ENCODE data around the gene AREL1.

The AREL1 gene

DNA sequence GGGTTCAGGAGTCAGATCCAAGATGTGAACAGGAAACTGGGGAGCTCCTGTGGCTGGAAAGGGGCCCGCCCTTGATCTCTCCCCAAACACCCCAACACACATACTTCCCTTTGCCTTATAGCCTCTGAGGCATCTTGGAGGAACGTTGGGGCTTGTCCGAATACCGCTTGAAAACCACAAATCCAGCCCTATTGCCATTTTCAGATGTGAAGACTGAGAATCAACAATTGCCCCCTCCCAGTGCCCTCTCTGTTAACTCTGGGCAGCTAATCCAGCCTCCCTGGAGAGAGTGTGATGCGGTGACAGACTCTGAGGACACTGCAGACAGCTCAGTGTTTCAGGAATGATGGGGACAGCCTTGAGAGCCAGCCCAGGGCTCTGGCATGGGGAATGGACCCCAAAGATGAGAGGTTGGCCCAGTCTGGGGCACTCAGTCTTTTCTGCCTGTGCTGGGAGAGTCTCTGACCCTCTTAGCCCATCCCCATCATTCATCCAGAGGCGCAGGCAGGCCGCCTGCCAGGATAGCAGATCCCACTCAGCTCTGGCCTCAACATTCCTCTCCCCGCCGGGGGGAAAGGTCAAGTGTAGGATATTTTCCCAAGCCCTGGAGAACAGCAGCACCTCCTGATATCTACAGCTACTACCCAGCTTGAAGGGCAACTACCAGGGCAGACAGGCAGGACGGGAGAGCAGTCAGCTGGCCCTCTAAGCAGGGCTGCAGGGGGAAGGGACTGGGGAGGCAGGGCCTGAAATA lies 76.3 kb downstream of the AREL1 start:
- DNase-seq (ENCODE audit: low read depth, low spot score), result no peak
- Histone ChIP-seq H3K4me3 (ENCODE audit: insufficient read length, low read depth) (no peak overlapping the region), H3K36me3 (ENCODE audit: insufficient read depth, insufficient read length, low read length) (no peaks in the 10 kb centered on the region), H3K9me3 (ENCODE audit: insufficient read depth, low read length) (no peaks in the 10 kb centered on the region), H3K27me3 (ENCODE audit: insufficient read depth, insufficient read length) (no peaks in the 10 kb centered on the region), H3K4me1 (ENCODE audit: insufficient read depth, insufficient read length) (peaks cover 10% of the 10 kb centered on the region), H3K9ac (ENCODE audit: insufficient read length, low read depth) (no peak overlapping the region)
- TF ChIP-seq YY1 (IDR thresholded peaks at IDR 0.05; ENCODE audit: insufficient read depth, insufficient read length), result no peak

GRCh38 chr14:74635847-74636246 lies 77.0 kb downstream of the AREL1 start:
- DNase-seq (ENCODE audit: low read depth, low spot score), result no peak
- Histone ChIP-seq H3K9me3 (ENCODE audit: insufficient read depth, low read length) (no peaks in the 10 kb centered on the region), H3K4me1 (ENCODE audit: insufficient read depth, insufficient read length) (peaks cover 10% of the 10 kb centered on the region), H3K27me3 (ENCODE audit: insufficient read depth, insufficient read length) (no peaks in the 10 kb centered on the region), H3K9ac (ENCODE audit: insufficient read length, low read depth) (no peak overlapping the region), H3K4me3 (ENCODE audit: insufficient read length, low read depth) (no peak overlapping the region), H3K36me3 (ENCODE audit: insufficient read depth, insufficient read length, low read length) (no peaks in the 10 kb centered on the region)
- TF ChIP-seq ZNF274 (IDR thresholded peaks at IDR 0.05; ENCODE audit: low read depth, low read length), result no peak
- no peak for TF ChIP-seq YY1 (IDR thresholded peaks at IDR 0.05; ENCODE audit: insufficient read depth, insufficient read length)

- no peak for TF ChIP-seq SUZ12 (IDR thresholded peaks at IDR 0.05; ENCODE audit: extremely low read depth, insufficient read depth, insufficient read length)
- no peak for TF ChIP-seq YY1 (IDR thresholded peaks at IDR 0.05; ENCODE audit: insufficient read depth, insufficient read length)
- no peak for TF ChIP-seq ZNF274 (IDR thresholded peaks at IDR 0.05; ENCODE audit: low read depth, low read length)
These were observed 77.9 kb downstream of the AREL1 start for GRCh38 chr14:74634964-74635363.

GRCh38 chr14:74634481-74634880 lies 78.4 kb downstream of the AREL1 start:
- no peak for DNase-seq (ENCODE audit: low read depth, low spot score)
- Histone ChIP-seq H3K9me3 (ENCODE audit: insufficient read depth, low read length) (no peaks in the 10 kb centered on the region), H3K9ac (ENCODE audit: insufficient read length, low read depth) (no peak overlapping the region), H3K36me3 (ENCODE audit: insufficient read depth, insufficient read length, low read length) (no peaks in the 10 kb centered on the region), H3K4me3 (ENCODE audit: insufficient read length, low read depth) (no peak overlapping the region), H3K27me3 (ENCODE audit: insufficient read depth, insufficient read length) (no peaks in the 10 kb centered on the region), H3K4me1 (ENCODE audit: insufficient read depth, insufficient read length) (peaks cover 10% of the 10 kb centered on the region)
- TF ChIP-seq ZNF274 (IDR thresholded peaks at IDR 0.05; ENCODE audit: low read depth, low read length) (no peak), YY1 (IDR thresholded peaks at IDR 0.05; ENCODE audit: insufficient read depth, insufficient read length) (no peak), SUZ12 (IDR thresholded peaks at IDR 0.05; ENCODE audit: extremely low read depth, insufficient read depth, insufficient read length) (no peak)

More at GRCh38 chr14:74634964-74635363, 77.9 kb downstream of the AREL1 start:
- no peaks in the 10 kb centered on the region for H3K36me3 ChIP-seq (ENCODE audit: insufficient read depth, insufficient read length, low read length)
- H3K4me1 ChIP-seq (ENCODE audit: insufficient read depth, insufficient read length), result peaks cover 10% of the 10 kb centered on the region
- H3K27me3 ChIP-seq (ENCODE audit: insufficient read depth, insufficient read length), result no peaks in the 10 kb centered on the region
- H3K9me3 ChIP-seq (ENCODE audit: insufficient read depth, low read length), result no peaks in the 10 kb centered on the region
- no peak overlapping the region for H3K9ac ChIP-seq (ENCODE audit: insufficient read length, low read depth)
- DNase-seq (ENCODE audit: low read depth, low spot score), result no peak
- H3K4me3 ChIP-seq (ENCODE audit: insufficient read length, low read depth), result no peak overlapping the region

DNA sequence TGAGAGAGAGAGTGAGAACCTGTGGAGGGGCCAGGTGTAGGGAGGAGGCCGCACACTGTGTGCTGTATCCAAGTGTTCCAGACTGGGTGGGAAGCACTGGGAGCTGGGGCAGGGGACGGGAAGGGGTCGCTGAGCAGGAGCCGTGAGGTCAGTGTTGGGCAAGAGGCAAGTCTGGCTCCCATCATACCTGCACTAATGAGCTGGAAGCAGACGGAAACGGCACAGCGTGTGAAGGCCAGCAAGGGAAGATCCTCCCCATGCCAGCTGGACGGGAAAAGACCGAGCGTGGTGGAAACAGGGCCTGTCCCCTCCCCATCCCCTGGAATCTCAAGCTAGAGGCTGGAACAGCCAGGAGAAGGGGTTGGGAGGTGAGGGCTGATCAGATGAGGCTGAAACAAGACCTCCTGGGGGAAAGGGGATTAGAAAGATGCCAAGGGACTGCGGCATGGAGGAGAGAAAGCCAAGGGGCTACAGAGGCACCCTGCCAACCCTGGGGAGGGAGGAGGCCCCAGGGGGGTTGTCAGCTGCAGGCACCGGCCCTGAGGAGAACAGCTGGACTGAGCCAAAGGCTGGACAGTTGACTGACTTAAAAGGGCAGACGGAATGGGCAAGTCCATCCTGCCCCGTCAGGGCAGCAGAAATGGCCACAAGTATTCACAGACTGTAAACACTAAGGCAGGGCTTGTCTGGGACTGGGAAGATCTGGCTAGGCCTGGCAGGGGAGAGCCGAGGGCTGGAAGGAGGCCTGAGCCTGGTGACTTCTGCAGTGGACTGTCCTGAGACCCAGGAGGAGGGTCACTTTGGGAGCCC lies 81.8 kb downstream of the AREL1 start:
- Histone ChIP-seq H3K9ac (ENCODE audit: insufficient read length, low read depth) (no peak overlapping the region), H3K4me1 (ENCODE audit: insufficient read depth, insufficient read length) (peaks cover 2% of the 10 kb centered on the region), H3K36me3 (ENCODE audit: insufficient read depth, insufficient read length, low read length) (no peaks in the 10 kb centered on the region), H3K27me3 (ENCODE audit: insufficient read depth, insufficient read length) (no peaks in the 10 kb centered on the region), H3K4me3 (ENCODE audit: insufficient read length, low read depth) (no peak overlapping the region), H3K9me3 (ENCODE audit: insufficient read depth, low read length) (no peaks in the 10 kb centered on the region)
- no peak for TF ChIP-seq SUZ12 (IDR thresholded peaks at IDR 0.05; ENCODE audit: extremely low read depth, insufficient read depth, insufficient read length)
- TF ChIP-seq YY1 (IDR thresholded peaks at IDR 0.05; ENCODE audit: insufficient read depth, insufficient read length), result no peak
- no peak for TF ChIP-seq ZNF274 (IDR thresholded peaks at IDR 0.05; ENCODE audit: low read depth, low read length)
- no peak for DNase-seq (ENCODE audit: low read depth, low spot score)

GRCh38 chr14:74628418-74628817 lies 84.5 kb downstream of the AREL1 start:
- H3K4me3 ChIP-seq (ENCODE audit: insufficient read length, low read depth), result no peak overlapping the region
- H3K4me1 ChIP-seq (ENCODE audit: insufficient read depth, insufficient read length), result no peaks in the 10 kb centered on the region
- H3K9me3 ChIP-seq (ENCODE audit: insufficient read depth, low read length), result no peaks in the 10 kb centered on the region
- H3K27me3 ChIP-seq (ENCODE audit: insufficient read depth, insufficient read length), result no peaks in the 10 kb centered on the region
- H3K9ac ChIP-seq (ENCODE audit: insufficient read length, low read depth), result no peak overlapping the region
- TF ChIP-seq ZNF274 (IDR thresholded peaks at IDR 0.05; ENCODE audit: low read depth, low read length), result no peak
- TF ChIP-seq SUZ12 (IDR thresholded peaks at IDR 0.05; ENCODE audit: extremely low read depth, insufficient read depth, insufficient read length), result no peak
- TF ChIP-seq YY1 (IDR thresholded peaks at IDR 0.05; ENCODE audit: insufficient read depth, insufficient read length), result no peak
- DNase-seq (ENCODE audit: low read depth, low spot score), result no peak
- H3K36me3 ChIP-seq (ENCODE audit: insufficient read depth, insufficient read length, low read length), result no peaks in the 10 kb centered on the region

GRCh38 chr14:74627076-74627475 lies 85.8 kb downstream of the AREL1 start:
- no peak overlapping the region for H3K9ac ChIP-seq (ENCODE audit: insufficient read length, low read depth)
- DNase-seq (ENCODE audit: low read depth, low spot score), result no peak
- H3K4me1 ChIP-seq (ENCODE audit: insufficient read depth, insufficient read length), result peaks cover under 1% of the 10 kb centered on the region
- no peak overlapping the region for H3K4me3 ChIP-seq (ENCODE audit: insufficient read length, low read depth)
- no peaks in the 10 kb centered on the region for H3K9me3 ChIP-seq (ENCODE audit: insufficient read depth, low read length)
- TF ChIP-seq ZNF274 (IDR thresholded peaks at IDR 0.05; ENCODE audit: low read depth, low read length), result no peak
- TF ChIP-seq YY1 (IDR thresholded peaks at IDR 0.05; ENCODE audit: insufficient read depth, insufficient read length), result no peak
- no peak for TF ChIP-seq SUZ12 (IDR thresholded peaks at IDR 0.05; ENCODE audit: extremely low read depth, insufficient read depth, insufficient read length)
- H3K27me3 ChIP-seq (ENCODE audit: insufficient read depth, insufficient read length), result no peaks in the 10 kb centered on the region
- no peaks in the 10 kb centered on the region for H3K36me3 ChIP-seq (ENCODE audit: insufficient read depth, insufficient read length, low read length)
